Activated effector memory CD4-positive, alpha-beta T cell treated with anti-CD3 and anti-CD28 coated beads, Interleukin-2, amount 50 U/mL, for 16 hours (primary cell): ENCODE measurements around the gene PLXNA4.

Source experiments
- DNase-seq: peaks from one replicate; pipeline ENCODE4 v3.0.0-alpha.2; 2020

Gene PLXNA4

DNA sequence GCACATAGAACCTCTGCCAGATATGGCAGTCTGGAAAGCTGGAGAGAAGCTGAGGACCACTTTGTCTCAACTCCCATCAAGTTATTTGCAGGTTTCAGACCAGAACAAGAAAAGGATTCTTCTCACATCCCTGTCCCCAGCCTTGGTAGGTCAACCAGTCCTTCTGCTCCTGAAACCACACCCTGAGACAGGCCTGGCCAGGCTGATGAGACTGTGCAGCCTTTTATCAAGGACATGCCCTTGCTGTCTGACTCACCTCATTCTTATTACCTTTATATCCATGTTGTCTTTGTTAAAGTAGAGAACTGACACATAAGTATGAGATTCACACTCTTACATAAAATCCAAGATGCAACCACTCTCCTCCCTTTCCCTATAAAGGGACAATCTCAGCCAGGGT lies 354.9 kb downstream of the PLXNA4 start:
- DNase-seq = no peak

DNA sequence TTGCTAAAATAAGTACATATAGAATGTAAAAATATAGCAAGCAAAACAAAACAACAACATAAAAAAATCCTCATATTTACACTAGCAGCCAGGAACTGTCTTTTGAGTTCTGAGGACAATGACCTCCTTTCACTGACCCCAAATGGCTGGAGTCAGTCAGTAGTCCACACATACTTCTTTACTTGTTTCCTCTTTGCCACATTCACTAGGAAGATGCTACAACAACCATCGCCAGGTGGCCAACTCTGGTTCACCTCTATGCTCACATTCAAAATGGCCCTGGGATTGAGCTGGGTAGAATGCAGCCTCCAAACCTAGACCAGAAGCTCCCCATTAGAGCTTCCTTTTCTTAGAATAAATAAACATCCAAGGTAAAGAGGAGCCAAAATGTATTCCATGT lies 356.2 kb downstream of the PLXNA4 start:
- DNase-seq = no peak

DNA sequence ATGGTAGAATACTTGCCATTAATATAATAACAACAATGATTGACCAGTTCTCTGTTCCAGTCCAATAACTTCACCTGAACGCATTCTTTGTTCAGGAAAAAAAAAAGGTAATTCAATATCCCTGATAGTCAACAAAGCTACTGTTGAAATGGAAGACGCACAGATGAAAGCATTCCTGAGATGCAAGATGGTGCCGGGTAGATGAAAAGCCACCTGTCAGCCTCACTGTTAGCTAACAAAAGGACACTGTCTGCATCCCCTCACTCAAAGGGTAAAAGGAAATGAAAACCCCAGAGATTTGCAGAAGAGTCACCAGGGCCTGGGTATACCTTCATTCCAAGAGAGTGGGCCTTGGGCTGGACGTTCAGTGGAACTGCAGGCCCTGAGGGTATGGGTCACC lies 357.4 kb downstream of the PLXNA4 start:
- DNase-seq = no peak

DNA sequence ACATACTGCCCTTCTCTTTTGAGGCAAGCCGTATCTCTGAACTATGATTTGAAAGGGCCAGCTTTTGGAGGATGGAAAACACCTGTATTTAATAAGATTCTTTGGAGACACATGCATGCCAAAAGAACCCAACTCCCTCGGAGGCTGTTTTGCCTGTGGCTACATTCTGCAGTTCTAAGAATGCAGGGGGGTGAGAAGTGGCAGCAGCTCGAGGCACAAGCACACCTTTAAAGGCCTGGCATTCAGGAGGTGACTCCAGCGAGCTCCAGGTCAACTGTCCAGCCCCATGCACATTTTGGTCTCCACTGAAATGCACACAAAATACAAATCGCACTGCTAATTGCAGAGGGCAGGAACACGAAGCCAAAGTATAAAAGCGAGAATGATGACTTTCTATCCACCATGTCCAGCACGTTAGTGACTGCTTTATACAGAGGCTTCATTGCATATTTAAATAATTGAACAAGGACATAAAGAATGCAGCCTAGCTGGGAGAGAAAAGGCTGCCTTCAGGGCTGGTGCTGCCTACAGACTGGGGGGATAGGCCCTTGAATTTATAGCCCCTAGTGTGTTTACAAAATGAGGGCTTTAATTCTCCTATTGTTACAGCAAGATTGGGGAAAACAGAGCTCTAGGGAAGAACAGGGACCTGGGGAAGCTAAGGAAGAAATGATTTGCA lies 359.3 kb downstream of the PLXNA4 start:
- no peak for DNase-seq

DNA sequence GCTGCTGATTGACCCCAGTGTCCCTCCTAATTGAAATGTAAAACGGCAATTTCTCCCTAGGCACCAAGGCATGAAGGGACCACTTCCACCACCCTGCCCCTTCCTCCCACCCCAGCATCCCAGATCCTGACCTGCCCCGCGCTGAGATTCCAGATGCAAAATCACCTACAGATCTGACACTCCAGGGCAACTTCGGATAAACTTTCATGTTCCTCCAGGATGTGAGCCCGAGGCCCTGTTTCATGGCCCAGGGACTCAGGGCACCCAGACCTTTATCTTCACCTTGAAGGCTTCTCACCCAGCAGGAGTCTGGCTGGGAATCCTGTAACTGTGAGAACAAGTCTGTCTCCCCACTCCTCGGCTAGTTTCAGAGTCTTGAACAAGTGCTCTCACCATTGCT lies 361.8 kb downstream of the PLXNA4 start:
- DNase-seq = no peak

DNA sequence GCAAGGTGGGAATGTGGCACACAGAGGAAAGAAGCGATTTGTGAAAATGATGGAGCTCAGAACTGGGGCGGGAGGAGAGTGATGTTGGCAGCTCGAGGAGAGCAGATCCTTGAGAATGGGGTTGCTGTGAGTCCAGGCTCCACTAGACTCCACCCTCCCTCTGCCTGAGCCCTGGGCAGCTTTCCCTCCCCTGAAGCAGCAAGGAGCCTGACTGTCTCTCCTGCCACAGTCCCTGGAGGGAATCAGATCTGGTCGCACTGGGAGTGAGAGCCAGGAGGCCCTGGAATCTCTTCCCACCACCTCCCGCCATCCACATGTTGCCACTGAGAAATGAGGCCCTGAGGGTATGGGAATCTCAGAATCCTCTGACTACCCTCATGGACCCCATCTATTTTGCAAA lies 362.7 kb downstream of the PLXNA4 start:
- no peak for DNase-seq

DNA sequence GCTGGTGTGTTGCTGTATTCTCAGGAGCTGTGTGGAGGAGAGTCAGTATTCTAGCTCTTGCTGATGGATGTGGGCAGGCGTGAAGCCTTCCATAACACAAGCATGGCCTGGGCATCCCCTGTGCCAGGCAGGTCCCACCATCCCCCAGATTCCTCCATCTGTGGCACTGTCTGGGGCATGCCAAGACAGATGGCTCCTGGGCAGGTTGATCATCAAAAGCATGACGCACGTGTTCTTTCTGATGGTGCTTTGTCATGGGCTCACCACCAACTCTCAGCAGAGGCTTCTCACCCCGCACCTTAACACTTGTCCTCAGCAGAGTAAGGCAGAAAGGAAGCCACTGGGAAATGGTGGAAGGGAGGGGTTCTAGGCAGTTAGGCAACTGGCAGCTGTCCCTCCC lies 364.3 kb downstream of the PLXNA4 start:
- no peak for DNase-seq

DNA sequence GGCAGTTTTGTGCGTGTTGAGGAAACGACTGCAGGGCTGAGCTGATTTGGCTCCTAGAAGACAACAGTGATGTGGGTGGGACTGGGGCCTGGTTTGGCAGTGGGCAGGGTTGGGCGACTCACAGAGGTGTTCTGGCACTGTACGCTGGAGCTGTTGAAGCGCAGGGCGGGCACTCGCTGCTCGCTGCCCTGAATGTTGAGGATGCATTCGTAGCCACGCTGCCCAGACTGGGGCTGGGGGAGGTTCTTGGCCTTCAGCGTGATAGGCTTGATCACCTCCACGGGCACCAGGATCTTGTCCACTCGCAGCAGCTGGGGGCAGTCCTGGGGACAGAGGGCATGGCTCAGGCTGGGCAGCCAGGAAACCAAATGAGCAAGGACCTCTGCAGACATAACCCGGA lies 365.4 kb downstream of the PLXNA4 start:
- DNase-seq = no peak

DNA sequence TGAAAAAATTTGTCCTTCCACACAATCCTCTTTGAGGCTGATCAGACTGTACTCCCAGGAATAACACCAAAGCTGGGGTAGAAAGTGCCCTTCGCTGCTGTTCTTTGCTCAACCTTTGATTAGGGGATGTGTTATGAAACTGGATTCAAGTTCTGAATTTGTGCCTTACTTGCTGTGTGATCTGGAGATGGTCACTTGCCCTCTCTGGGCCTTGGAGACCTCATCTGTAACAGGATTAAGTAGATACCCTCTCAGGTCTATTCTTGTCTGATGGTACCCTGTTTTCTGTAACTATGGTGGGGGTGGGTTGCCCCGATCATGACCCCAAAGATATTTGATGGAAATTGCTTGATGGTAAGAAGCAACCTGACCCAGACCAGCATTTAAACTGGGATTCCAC lies 368.5 kb downstream of the PLXNA4 start:
- DNase-seq = no peak

DNA sequence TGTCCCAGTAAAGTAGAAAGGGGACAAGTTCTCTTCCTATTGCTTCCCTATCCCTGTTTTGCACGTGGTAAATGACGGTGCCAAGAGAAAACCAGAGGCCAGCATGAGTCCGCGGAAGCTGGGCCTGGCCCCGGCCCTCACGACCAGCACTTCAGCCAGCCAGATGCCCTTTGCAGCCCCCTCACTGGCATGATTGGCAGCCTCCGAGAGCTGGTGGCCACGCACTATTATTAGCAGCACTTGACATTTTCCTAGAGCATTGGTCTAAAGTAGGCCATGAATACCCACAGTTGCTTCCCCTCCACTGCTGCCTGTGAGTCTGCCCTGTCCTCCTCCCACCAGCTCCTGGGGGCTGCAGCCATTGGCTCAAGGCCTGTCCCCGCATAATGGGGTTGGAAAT lies 369.1 kb downstream of the PLXNA4 start:
- DNase-seq = no peak

DNA sequence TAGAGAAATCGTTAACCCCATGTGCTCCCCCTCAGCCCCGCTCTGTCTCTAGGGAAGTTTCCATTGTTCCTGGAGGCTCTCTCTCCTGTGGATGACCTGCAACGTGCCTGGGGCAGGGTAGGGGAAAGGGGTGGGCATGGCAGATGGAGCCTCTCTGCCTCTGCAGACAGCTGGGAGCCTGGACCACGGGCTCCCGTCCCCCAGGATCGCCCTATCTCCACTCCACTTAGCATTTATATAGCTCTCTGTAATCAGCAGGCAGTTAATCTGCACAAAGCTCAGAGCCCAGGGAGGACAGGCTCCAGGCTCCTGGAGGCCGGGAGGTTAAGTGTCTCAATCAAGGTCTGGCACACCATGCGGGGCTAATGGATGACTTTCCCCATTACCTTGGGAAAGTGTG lies 369.7 kb downstream of the PLXNA4 start:
- no peak for DNase-seq

DNA sequence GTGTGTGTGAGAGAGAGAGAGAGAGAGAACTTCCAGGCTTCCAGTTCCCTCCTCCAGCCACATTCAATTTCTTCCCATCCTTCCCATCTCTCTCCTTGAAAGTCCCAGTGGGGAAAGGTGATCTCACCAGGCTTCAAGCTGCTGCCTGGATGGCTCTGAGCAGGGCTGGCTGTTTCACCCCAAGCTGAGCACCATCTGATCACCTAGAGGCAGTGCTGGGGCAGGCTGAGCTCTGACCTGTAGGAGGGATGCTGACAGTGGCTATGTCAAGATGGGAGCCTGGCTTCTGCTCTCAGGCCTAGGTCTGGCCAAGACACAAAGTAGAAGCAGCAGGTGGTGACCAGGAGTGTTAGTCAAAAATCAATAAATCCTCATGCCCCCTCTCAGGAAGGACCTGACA lies 370.8 kb downstream of the PLXNA4 start:
- no peak for DNase-seq

DNA sequence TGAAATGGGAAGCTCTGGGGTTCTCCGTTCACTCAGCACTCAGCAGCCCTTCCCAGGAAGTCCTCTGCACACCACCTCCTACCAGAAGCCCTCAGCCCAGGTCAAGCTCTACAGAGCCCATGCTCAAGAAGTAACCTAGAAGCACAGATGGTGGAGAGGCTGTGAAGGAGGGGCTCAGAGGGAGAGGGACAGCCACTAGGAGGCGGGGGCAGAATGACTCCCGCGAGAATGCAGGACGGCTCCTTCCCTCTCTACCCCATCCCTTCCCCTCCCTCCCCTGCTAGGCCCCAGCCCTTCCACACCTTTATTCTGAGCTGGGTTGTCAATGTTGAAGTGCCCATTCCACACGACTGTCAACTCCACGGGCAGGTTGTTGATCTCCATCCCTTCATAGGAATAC lies 373.2 kb downstream of the PLXNA4 start:
- DNase-seq = no peak

DNA sequence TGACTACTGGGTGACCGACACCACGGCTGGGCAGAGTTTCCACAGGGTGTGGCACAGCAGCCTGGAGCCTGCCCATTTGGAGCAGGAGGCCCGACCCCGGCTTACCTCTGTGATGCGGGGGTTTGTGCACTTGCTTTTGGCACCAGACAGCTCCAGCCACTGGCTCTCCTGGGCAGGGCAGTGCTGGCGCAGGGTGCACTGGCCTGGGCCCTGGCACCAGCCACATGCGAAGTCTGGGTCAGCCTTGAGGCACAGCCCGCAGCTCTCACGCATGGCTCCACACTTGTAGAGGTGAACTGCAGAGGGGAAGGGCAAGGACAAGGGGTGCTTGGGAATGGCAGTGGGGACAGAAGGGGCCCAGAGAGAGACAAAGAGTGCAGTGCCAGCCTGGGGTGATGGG lies 373.7 kb downstream of the PLXNA4 start:
- DNase-seq = no peak

DNA sequence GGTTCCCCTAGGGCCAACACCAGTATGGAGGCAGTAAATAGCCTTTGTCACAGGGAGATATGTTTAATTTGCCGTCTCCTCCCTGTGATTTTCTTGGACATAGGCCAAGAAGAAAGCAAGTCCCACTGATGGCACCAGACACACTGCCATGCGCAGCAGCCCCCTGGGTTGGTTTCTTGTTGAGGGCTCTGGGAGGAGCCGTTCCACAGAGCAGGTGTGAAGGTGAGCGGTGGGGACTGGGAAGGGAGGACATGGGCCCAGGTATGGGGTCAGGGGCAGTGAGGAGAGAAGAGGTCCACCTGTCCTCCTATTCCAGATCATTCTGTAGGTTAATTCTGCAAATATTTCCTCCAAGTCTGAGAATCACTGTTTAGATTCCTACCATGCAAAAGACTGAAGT lies 376.1 kb downstream of the PLXNA4 start:
- no peak for DNase-seq

DNA sequence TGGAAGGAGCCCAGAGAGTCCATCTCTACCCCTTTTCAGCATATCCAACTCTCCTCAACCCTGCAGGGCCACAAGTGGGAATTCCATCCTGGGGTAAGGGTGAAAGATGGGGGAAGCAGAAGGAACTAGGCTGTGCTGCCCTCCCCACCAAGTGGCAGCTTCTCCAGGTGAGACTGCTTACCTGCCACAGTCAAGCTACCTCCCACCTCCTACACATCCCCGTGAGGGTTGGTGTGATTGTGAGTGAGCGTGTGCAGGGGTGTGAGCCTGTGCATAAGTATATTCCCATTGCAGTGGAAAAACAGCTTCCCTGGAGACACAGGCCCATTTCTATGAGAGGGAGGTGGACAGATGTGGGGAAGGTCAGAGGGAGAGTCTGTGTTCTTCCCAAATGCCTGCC lies 376.6 kb downstream of the PLXNA4 start:
- DNase-seq = no peak

DNA sequence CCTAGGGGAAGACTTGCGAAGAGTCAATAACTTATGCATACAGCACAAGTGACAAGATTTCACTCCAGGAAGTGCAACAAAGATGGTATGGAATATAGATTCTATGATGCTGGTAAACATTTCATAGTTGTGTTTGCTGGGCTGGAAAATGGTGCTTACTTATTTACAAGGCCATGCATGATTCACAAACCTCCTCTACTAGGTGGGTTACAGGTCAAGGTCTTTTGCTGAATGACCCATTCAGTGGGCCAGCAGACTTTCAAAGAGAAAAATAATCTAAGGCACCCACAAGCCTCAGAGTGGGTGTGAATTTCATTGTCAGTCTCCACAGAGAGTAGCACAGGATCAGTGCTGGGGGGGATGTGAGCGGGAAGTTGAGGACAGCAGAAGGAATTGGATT lies 378.5 kb downstream of the PLXNA4 start:
- no peak for DNase-seq

DNA sequence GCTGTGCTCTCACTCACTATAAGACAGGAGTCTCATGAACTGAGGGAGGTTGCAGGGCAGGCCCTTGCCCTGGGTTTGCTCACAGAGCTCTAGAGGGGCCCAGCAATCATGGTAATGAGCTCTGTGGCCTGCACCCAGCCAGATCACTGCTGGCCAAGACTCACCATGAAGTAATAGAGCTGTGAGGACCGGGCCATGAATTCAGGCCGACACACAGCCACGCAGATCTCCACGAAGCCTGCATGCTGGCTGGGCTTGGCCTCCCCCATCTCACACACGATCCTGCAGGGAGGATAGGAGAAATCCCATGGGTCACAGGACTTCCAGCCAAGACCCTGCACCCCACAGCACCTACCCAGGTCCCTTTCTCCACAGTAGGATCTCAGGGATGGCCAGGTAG lies 382.4 kb downstream of the PLXNA4 start:
- no peak for DNase-seq

DNA sequence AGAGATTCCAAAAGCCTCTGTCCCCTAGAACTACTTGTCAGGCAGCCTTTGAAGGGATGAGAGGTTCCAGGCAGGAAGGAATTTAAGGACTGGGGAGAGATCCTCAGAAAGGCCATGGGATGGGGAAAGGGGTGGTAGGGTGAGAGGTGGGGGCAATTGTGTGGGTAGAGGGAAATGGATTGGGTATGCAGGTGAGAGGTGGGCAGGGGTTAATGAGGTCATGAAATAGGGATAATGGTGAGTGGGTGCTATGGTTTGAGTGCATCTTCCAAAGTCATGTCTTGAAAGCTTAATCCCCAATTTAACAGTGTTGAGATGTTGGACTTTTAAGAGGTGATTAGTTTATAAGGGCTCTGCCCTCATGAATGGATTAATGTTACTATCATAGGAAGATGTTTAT lies 383.5 kb downstream of the PLXNA4 start:
- DNase-seq = no peak

DNA sequence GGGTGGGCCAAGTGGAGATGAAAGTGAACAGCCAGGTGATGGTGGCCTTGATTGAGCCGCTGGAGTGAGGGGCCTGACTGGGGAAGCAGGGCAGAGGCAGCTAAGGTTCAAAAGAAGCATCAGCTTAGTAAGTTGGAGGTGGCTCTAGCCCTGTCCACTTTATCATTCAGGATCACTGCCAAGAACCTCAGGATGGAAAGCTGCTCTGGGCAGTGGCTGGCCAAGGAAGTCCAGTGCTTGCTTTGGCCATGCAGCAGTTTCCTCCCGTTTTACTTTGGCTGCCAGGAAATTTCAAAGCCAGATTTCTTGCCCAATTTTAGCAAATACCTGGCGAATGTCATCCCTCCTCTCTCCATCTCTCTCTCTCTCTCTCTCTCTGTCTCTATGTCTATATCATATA lies 384.9 kb downstream of the PLXNA4 start:
- no peak for DNase-seq

DNA sequence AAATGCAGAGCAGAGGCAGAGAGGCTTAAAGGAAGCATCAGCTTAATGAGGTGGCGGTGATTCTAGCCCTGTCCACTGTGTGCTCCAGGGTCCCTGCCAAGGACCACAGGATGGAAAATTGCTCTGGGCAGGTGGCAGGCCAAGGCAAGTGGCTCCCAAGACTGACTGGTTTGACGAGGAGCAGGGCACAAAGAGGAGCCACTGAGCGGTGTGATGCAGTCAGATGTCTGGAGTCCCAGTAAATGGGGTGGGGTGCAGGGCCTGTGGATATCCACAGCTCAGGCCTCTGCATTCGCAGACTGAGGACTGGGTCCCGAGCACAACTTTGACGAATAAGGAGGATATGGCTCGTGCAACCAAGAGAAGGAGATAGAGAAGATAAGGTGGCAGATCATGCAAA lies 385.6 kb downstream of the PLXNA4 start:
- no peak for DNase-seq

DNA sequence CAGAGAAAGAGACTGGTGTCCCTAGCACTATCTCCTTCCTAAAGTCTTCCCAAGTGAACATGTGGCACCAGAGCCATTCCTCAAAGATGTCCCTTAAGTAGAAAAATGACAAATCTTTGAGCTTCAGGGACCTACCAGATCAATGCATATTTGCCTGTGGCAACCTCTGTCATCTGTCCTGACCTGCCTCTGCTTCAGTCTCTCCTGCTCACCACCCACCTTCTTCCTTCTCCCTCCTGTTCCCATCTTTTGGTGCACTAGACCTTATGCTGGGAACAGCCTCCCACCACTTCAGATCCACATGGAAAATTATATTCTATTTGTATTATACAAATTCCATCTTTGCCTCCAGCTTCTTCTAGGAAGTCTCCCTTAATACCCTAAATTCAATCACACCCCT lies 386.4 kb downstream of the PLXNA4 start:
- DNase-seq = no peak

DNA sequence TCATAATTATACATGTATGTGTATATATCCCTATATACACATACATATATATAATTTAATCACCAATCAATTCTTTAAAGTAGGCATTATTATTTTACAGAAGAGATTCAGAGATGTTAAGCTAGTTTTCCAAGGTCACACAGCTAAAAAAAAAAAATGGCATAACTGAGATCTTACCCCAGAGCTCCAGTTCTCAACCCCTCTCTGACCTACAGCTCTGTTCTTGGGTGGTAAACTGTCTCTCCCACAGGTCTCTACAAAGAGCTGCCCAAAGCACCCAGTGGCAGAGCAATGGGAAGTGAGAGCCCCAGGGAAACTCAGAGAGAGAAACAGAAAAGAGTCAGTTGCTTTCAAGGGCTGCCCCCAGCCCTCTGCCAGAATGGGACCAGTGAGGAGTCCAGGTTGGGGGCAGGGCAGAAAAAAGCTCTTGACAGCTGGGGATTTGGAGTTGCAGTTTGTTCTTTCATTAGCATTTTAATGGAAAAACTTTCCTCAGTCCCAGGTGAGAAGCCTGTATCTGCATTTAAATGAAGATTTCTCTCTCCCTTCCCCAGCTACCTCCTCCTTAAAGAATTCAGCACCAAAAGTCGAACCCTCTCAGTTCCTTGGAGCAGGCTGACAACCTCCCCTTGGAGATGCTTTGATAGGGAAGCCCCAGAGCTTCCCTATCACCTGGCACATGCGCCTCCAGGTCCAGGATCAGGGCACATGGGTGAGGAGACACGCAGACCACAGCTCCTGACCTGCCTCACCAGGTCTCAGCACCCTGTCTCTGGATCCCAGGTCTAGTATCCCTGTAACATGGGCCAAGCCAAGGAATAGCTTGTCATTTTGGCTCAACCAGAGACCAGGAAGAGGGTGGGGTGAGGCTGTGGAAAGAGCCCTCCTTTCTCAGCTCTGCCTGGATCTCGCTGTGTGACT lies 388.1 kb downstream of the PLXNA4 start:
- no peak for DNase-seq

DNA sequence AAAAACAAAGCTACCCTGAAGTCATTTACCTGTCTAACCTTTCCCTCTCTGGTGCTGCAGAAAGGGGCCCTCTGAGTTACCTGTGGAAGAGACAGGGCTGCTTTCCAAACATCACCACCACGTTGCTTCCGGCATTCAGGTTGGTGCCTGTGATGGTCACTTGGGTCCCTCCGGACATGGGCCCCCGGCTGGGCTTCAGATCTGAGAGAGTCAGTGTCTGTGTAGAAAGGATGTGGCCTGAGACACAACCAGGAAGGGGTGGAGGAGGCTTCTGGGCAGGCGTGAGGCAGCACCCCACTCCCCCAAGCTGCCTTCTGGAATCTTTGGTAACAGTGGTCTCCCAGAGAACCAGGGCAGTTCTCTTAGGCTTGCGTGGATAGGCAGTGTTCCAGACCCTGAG lies 388.9 kb downstream of the PLXNA4 start:
- no peak for DNase-seq

DNA sequence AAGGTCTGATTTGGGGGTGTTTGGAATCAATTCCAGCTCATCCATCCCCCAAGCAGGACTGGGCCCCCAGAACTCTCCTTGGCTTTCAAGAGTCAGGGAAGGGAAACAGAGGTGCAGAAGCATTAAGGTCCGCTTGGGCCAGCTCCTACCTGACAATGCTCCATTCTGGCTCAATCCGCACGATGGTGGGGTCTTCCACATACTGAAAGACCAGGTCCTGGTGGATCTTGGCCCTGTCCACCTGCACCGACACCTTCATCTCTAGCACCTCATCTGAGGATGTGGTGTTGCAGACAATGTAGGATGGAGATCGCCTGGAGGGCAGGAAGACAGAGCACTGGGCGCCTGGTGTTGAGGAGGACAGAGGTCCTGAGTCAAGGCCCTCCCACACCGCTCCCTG lies 391.1 kb downstream of the PLXNA4 start:
- DNase-seq = no peak
